ENCODE data around the gene CDHR5.

Gene CDHR5

GRCh38 chr11:618856-619627, 5.7 kb downstream of the CDHR5 start:
- no peak overlapping the region for H3K4me3 Mint-ChIP-seq
- H3K27me3 Mint-ChIP-seq: no peaks in the 10 kb centered on the region
- no peaks in the 10 kb centered on the region for H3K36me3 Mint-ChIP-seq
- peak overlapping the region; percentile 59 for H3K27ac Mint-ChIP-seq
- no peaks in the 10 kb centered on the region for H3K9me3 Mint-ChIP-seq
- peaks cover 5% of the 10 kb centered on the region for H3K4me1 Mint-ChIP-seq

- Mint-ChIP-seq H3K36me3 (no peaks in the 10 kb centered on the region), H3K4me1 (peaks cover 6% of the 10 kb centered on the region), H3K9me3 (no peaks in the 10 kb centered on the region), H3K27me3 (no peaks in the 10 kb centered on the region), H3K4me3 (no peak overlapping the region), H3K27ac (peak overlapping the region; percentile 59)
Measured at GRCh38 chr11:617912-618682, 6.7 kb downstream of the CDHR5 start.

- H3K27ac Mint-ChIP-seq: no peak overlapping the region
- H3K4me3 Mint-ChIP-seq: no peak overlapping the region
- no peaks in the 10 kb centered on the region for H3K27me3 Mint-ChIP-seq
- peaks cover 8% of the 10 kb centered on the region for H3K4me1 Mint-ChIP-seq
- H3K36me3 Mint-ChIP-seq: no peaks in the 10 kb centered on the region
- no peaks in the 10 kb centered on the region for H3K9me3 Mint-ChIP-seq
Measured at GRCh38 chr11:617199-617911, 7.4 kb downstream of the CDHR5 start.

GRCh38 chr11:616320-617198, 8.2 kb downstream of the CDHR5 start:
- no peaks in the 10 kb centered on the region for H3K36me3 Mint-ChIP-seq
- no peak overlapping the region for H3K27ac Mint-ChIP-seq
- H3K9me3 Mint-ChIP-seq: no peaks in the 10 kb centered on the region
- H3K27me3 Mint-ChIP-seq: no peaks in the 10 kb centered on the region
- H3K4me1 Mint-ChIP-seq: peaks cover 12% of the 10 kb centered on the region
- H3K4me3 Mint-ChIP-seq: peak overlapping the region; percentile 83

- peak within 1 kb of the TSS; percentile 83 for H3K27ac Mint-ChIP-seq
- no peaks in the 10 kb centered on the region for H3K36me3 Mint-ChIP-seq
- H3K9me3 Mint-ChIP-seq: no peaks in the 10 kb centered on the region
- H3K4me3 Mint-ChIP-seq: peak within 1 kb of the TSS; percentile 83
- no peaks in the 10 kb centered on the region for H3K27me3 Mint-ChIP-seq
- H3K4me1 Mint-ChIP-seq: peaks cover 12% of the 10 kb centered on the region
Measured at GRCh38 chr11:615504-616319, 9.0 kb downstream of the CDHR5 start, which contains the start of gene IRF7. IRF7 (minus strand) TSS chr11:615950; CDS start chr11:615364, 586 bp downstream.

- H3K27ac Mint-ChIP-seq: peak overlapping the region; percentile 41
- H3K9me3 Mint-ChIP-seq: no peaks in the 10 kb centered on the region
- H3K4me3 Mint-ChIP-seq: peak overlapping the region; percentile 83
- H3K4me1 Mint-ChIP-seq: peaks cover 12% of the 10 kb centered on the region
- no peaks in the 10 kb centered on the region for H3K36me3 Mint-ChIP-seq
- no peaks in the 10 kb centered on the region for H3K27me3 Mint-ChIP-seq
Measured at GRCh38 chr11:614623-615503, 9.9 kb downstream of the CDHR5 start.

- no peaks in the 10 kb centered on the region for H3K36me3 Mint-ChIP-seq
- no peaks in the 10 kb centered on the region for H3K9me3 Mint-ChIP-seq
- peak overlapping the region; percentile 70 for H3K4me3 Mint-ChIP-seq
- no peak overlapping the region for H3K27ac Mint-ChIP-seq
- H3K4me1 Mint-ChIP-seq: peaks cover 12% of the 10 kb centered on the region
- no peaks in the 10 kb centered on the region for H3K27me3 Mint-ChIP-seq
Measured at GRCh38 chr11:614021-614622, 10.6 kb downstream of the CDHR5 start.

- Mint-ChIP-seq H3K9me3 (no peaks in the 10 kb centered on the region), H3K36me3 (no peaks in the 10 kb centered on the region), H3K27me3 (no peaks in the 10 kb centered on the region), H3K4me3 (no peak overlapping the region), H3K4me1 (peaks cover 12% of the 10 kb centered on the region), H3K27ac (no peak overlapping the region)
Measured at GRCh38 chr11:613369-613968, 11.3 kb downstream of the CDHR5 start.

- peaks cover 12% of the 10 kb centered on the region for H3K4me1 Mint-ChIP-seq
- no peak overlapping the region for H3K27ac Mint-ChIP-seq
- no peaks in the 10 kb centered on the region for H3K36me3 Mint-ChIP-seq
- no peaks in the 10 kb centered on the region for H3K9me3 Mint-ChIP-seq
- no peak overlapping the region for H3K4me3 Mint-ChIP-seq
- no peaks in the 10 kb centered on the region for H3K27me3 Mint-ChIP-seq
Measured at GRCh38 chr11:612961-613300, 11.8 kb downstream of the CDHR5 start.

- H3K36me3 Mint-ChIP-seq: no peaks in the 10 kb centered on the region
- no peaks in the 10 kb centered on the region for H3K27me3 Mint-ChIP-seq
- H3K9me3 Mint-ChIP-seq: no peaks in the 10 kb centered on the region
- peak overlapping the region; percentile 81 for H3K27ac Mint-ChIP-seq
- peaks cover 12% of the 10 kb centered on the region for H3K4me1 Mint-ChIP-seq
- H3K4me3 Mint-ChIP-seq: peak overlapping the region; percentile 55
Measured at GRCh38 chr11:612201-612960, 12.4 kb downstream of the CDHR5 start.

- Mint-ChIP-seq H3K36me3 (no peaks in the 10 kb centered on the region), H3K27me3 (no peaks in the 10 kb centered on the region), H3K4me3 (no peak overlapping the region), H3K9me3 (no peaks in the 10 kb centered on the region), H3K4me1 (peaks cover 12% of the 10 kb centered on the region), H3K27ac (peak overlapping the region; percentile 31)
Measured at GRCh38 chr11:611001-611996, 13.5 kb downstream of the CDHR5 start.
